HG03039 (cell line): ENCODE data around the gene SPO11.

Experiments used
- ATAC-seq: cut with Tn5 transposase; IDR thresholded peaks from one replicate; pipeline ENCODE4 v1.9.1; 2021; ENCODE audit warnings: mild to moderate bottlenecking, moderate library complexity; ENCODE audit not compliant: unreplicated experiment

SPO11 gene

DNA sequence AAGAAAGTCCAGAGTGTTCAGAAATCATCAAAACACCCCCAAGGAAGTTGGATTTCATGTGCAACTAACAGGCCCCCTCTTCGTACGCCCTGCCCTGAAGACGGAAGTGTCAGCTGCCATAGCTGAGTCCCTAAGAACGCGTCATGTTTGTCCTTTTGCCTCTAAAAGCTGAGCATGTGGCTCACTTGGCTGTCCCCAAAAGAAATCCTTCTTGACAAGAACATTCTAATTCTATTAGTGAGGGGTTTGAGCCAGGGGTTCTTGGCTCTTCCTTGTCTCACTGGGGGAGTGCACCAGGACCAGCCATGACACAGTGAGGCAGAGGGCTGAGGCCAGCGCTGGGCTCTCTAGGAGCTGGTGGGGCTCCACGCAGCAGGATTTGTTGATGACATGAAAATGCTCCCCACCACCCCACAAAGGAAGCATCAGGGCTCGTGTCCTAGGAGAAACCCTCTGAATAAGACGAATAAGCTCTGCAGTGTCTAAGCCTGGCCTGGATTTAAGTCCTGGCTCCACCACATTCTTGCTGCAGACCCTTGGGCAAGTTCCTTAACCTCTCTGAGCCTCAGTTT is 20.0 kb upstream of the SPO11 start:
- ATAC-seq, result no peak

DNA sequence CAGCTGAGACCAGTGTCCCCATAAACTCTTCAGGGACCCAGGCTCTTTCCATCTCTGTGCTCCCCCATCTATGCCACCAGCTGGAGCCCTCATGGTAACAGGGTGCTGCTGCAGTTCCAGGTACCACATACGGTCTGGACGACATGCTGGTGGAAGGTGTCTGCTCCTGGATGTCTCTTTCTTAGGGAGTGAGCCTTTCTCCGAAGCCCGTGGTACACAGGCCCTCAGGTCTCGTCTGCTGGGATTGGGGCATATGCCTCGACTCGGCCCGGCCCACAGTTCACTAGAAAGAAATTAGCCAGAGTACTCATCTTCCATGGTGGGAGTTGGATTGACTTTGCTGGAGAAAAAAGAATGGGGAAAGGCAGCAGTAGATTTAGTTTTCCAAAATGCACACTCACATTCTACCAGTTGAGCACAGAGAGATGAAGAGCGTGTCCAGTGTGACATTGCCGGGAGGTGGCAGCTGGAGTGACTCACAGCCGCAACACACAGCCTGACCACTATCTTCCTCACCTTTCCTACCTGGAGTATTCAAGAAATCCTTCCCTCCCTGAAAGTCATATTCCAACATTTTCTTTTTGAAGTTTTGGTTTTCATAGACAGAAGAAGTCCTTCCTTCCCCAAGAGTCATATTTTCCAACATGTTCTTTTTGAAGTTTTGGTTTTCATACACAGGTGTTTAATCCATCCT is 18.6 kb upstream of the SPO11 start:
- ATAC-seq, result no peak

DNA sequence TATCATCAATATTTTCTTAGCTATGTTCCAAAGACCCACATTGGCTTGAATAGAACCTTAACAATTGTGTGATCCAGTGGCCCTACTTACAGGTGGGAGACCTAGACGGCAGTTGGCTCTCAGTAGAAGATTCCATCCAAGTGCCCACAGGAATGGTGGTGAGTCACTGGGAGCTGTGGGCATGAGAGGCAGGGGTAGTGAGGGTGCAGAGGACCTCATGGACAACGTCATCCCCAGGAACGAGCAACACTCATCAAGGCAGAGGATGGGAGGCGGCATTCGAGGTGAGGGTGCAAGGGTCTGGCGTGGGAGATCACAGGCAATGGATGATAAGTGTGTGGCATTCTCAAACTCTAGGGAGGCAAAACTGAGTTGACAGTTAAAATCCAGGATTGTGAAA is 17.5 kb upstream of the SPO11 start:
- ATAC-seq, result no peak

DNA sequence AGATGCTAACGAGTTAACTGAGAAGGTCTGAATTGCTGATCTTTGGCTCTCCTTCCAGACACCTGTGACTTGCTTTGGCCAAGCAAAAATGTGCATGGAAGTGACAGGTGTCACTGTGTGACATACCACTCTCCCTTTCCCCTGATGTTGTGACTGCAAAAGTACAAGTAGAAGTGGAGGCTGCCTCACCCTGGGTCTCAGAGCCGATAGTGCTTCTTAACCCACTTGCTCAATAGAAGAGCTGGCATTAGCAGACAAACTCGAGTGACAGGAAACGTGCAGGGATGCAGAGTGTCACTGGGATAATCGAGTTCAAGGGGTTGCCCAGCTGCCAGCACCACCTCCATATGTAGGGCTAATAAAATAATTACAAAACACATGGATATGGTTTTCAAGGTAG is 16.4 kb upstream of the SPO11 start:
- no peak for ATAC-seq

DNA sequence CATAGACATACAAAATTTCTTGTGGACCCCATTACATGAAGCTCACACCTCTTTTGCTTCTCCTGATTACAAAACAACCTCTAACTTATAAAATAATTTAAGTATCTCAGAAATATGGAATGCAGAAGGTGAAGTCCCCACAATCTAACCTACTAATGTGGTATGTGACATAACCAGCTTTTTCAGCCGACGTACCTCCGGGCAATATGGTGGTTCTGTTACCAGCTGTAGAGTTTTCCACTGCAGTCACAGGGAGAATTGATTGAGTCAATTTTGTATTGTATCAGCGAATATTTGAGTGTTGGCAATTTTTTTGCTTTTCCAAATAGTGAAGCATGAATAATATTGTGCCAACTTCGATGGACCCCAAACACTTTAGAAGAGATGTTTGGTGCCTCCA is 15.7 kb upstream of the SPO11 start:
- ATAC-seq, result no peak

DNA sequence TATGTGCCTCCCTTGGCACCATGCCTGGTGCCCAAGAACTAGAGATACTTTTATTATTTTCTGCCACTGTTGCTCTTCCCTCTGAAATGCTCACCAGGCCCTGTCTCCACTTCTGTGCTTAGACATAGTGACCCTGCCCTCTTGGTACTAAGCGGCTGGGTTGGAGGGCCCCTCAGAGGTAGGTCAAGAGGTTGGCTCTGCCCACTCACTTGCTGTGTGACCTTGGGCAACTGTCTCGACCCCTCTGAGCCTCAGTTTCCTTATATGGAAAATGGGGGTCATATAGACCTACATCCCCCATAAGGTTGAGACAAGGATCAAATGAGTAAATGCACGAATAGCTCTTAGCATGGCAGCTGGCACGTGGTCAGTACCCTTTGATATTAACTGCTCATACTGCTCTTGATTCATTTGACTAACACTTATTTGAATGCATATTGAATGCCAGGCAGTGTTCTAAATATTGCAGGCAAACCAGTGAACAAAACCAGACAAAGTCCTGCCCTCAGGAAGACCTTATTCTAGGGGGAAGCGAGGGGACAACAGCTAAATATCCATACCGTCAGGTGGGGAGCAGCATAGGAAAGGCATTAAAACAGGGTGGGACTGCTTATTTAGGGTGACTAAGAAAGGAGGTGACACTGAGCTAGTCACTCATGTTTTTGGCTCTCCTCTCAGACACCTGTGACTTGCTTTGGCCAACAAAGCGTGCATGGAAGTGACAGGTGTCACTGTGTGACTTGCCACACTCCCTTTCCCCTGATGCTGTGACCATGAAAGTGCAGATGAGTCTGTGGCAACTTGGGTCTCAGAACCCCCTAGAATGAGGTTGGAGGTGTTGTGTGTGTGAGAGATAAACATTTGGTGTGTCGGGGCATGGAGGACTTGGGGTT is 14.3 kb upstream of the SPO11 start:
- no peak for ATAC-seq

DNA sequence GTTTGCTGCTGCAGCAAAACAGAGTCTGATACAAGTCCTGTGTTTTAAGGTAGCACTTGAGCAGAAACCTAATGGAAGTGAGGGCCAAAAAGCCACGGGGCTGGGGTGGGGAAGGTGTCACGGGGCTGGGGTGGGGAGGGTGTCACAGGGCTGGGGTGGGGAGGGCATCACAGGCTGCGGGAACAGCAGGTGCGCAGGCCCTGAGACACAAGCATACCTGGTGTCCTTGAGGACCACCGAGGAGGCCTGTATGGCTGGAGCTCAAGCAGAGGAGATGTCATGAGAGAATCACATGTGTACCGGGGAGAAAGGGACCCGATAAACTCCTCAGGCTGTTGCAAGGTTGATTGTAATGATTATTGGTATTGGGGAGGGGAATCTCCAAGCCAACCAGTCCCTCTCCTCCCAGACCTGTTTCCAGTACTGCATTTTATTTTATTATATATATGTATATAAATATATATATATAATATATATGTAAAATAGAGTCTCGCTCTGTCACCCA is 13.6 kb upstream of the SPO11 start:
- no peak for ATAC-seq

DNA sequence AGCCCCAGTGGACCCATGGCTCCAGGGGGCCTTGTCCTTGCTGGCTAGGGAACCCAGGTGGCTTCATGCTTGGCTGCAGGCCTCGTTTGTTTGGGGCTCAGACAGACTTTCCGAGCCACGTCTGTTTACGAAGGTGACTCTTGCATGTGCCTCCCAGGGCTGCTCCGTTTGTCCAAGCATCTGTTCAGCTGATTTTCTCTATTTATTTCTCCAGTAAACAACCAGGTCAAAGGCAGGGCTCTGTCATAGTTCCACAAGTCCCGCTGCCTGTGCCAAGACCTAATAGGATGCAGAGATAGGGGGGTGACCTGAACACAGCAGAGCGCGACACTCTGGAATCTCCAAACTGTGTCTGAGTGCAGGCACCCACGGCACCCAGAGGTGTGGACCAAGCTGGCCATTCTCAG is 12.8 kb upstream of the SPO11 start:
- ATAC-seq, result no peak

DNA sequence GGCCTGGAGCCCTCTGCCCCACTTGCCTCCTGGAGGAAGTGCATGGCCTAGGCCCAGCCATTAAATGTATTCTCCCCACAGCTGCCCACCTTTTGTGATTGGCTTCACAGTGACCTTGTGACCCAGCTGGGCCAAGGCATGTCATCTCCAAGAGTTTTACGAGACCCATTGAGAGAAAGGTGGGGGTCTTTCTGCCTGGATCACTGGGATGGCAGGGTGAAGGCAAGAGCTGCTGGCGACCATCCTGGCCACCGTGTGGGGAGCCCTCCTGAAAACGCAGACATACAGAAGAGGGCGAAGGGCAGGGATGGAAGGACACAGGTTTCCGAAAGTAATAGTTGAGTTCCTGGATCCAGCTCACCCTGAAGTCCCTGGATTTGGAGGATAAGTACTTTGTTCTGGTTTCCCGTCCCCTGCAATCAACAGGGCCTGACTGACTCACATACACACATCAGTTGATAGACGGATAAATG is 12.3 kb upstream of the SPO11 start:
- no peak for ATAC-seq

DNA sequence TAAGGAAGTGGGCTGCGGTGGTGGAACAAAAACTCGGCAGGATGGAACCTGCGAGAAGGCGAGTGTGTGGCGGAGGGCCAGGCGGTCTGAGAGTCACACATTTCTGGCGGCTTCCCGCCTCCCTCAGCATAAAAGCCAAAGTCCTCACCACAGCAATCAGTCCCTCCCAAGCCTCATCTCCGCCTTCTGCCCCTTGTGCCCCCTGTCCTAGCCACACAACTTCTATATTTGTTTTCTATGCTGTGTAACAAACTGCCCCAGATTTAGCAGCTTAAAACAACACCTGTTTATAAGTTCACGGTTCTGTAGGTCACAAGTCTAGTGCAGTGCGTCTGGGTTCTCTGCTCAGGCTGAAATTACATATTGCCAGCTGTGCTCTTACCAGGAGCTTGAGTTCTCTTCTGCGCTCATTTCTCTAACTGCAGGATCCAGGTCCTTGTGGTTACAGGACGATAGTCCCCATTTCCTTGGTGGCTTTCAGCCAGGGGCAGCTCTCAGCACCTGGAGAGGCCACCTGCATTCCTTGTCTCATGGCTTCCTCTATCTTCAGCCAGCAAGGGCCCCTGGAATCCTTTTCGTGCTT is 11.7 kb upstream of the SPO11 start:
- no peak for ATAC-seq

DNA sequence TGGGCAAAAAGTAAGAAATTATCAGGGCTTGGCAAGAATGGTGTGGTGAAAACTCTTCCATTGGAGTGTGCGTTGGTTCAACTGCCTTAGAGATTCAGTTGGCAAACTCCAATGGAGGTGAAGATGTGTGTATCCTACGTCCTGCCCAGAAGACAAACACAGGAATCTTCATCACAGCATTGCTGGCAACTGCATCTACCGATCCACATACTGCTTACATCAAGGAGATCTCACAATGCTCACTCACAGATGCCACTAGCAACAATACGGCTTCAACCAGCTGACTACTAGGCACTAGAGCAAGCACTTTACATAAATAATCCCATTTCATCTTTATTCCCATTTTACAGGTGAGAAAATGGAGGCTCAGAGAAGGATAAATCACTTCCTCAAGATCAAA is 10.0 kb upstream of the SPO11 start:
- no peak for ATAC-seq

DNA sequence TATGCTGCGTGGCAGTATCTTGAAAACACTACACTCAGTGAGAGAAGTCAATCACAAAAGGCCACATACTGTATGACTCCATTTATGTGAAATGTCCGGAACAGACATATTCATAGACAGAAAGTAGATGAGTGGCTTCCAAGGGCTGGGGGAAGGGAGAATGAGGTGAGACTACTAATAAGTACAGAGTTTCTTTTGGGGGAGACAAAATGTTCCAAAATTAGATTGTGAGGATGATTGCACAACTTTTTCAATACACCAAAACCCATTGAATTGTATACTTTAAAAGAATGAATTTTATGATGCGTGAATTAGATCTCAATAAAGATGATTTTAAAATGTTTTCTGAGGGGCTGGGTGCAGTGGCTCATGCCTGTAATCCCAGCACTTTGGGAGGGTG is 9.2 kb upstream of the SPO11 start:
- ATAC-seq, result no peak

DNA sequence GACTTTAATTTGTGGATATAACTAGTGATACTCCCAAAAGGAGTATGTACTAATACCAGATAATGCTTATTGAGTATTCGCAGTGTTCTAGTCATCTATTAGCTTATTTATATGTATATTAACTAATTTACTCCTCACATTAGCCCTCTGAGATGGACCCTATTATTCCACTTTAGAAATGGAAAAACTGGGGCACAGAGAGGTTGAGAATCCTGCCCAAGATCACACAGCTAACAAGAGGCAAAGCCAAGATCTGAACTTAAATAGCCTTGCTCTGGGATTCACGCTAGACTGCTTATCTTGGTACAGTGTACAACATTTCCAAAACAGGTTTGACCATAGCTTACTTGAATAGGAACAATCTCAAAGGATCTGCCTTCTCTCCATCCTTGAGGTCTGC is 8.5 kb upstream of the SPO11 start:
- no peak for ATAC-seq

DNA sequence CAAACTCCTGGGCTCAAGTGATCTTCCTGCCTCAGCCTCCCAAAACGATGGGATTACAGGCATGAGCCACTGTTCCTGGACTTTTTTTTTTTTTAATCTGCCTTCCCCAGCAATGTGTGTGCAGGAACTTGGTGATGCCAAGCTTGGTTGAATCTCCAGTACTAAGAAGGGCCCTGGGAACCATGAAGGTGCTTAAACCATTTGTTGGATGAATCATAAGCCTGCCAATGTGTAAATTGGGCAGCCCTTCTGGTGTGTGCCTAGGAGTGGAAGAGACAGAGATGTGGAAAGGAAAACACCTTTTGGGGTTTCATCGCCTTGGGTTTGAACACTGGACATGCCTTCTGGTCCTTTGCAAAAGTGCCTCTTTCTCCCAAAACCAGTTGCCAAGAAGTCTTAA is 7.1 kb upstream of the SPO11 start:
- ATAC-seq, result no peak

DNA sequence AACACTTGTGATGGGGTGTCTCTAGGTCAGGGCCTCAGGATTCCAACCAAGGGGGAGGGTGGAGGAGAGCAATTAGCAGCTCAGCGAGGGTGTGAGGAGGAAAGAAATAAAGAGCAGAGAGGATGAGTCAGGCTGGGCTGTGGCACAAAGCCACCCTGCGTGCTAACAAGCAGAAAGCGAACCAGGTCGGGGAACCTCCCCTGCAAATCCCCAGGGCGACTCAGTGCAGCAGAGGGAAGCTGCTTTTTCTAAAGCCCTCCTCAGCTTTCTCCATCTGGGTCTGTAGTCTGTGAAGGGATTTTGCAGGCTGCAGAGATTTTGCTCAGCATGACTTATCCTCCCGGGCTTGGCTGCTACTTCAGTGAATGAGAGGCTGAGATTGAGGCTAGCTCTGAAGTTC is 6.6 kb upstream of the SPO11 start:
- no peak for ATAC-seq

DNA sequence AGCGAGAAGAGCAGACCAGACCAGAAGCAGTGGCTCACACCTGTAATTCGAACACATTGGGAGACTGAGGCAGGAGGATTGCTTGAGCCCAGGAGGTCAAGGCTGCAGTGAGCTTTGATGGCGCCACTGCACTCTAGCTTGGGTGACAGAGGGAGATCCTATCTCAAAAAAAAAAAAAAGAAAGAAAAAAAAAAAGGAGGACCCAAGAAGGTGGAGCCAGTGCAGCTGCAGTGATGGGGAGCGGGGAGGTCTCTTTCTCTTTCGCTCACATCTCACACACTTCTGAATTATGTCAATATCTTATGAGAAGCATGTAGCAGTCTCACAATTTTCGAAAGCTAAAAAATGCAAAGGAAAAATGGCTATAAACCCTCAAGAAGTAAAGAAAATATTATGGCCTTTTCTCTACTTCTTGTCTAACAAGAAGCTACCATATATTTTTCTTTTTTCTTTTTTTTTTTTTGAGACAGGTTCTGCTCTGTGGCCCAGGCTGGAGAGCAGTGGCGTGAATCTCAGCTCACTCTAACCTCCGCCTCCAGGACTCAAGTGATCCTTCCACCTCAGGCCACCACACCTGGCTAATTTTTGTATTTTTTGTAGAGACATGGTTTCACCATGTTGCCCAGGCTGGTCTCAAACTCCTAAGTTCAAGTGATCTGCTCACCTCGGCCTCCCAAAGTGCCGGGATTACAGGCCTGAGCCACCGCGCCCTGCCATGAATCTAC is 3.8 kb upstream of the SPO11 start:
- no peak for ATAC-seq

DNA sequence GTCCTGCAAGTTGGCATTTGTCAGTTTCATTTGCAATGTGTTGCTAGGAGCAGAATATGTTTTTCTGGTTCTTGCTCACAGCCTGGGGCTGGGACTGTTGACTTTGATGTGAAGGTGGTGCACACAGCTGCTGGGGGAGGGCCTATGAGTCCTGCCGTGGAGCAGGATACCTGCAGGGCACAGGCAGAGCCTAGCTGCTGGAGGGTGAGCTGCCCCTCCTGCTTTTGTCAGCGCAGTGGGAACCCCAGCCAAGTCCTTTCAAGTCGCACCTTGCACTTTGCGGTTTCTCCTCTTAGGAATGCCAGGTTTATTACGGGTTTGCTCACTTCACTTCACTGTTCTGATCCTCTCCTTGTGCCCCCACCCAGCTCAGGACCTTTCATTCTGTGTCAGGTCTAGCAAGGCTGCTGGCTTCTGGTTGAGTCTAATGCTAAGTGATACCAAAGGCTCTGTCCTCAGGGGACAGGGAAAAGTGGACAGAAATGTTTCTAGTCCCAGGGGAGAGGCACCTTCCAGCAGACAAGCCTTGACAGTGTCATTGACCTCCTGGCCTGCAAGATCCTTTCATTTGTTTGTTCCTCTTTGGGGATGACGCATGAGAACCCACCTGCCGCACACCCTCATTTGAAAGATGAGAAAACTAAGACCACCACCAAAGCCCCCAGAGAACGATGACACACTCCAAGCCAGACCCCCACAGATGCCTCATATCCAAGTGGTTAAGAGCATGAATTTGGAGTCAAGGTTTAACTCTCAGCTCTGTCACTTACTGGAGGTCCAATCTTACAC is 2.7 kb upstream of the SPO11 start:
- no peak for ATAC-seq

DNA sequence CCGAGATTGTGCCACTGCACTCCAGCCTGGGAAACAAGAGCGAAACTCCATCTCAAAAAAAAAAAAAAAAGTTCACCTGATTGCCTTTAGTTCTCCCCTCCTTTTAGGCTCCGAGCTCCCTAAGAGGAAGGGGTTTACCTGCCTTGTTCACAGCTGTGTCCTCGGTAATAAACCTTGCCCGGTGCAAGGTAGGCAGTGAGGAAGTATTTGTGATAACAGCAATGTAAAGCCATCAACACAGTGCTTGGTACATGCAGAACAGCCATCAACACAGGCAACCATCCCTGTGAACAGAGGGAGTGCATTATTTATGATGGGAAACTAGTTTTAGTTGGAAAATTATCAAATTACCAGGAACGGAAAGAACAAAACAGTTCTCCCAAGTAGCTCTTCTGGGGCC is 1.8 kb upstream of the SPO11 start:
- no peak for ATAC-seq

DNA sequence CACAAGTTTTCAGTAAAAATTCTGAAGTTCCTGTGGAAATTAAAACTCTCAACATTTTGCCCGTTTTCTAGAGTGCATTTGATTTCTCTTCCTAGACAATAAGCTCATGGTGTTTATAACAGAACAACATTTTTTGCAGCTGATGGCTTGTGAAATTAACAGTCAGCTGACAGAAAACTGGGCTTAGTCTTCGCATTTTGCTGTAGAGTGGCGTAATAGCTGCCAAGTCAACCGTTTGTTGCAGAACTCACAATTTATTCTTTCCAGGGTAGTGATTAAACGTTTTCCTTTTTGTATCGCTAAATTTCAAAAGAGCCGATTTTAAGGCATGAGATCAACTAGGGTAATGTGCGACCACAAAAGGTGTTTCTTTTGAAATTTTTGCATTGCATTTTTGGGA is 1.4 kb downstream of the SPO11 start:
- ATAC-seq, result no peak
